Measurements from ENCODE around the gene AXDND1. TPM values are rescaled to one million over a fixed set of nuclear protein-coding genes. Genes with fewer than 3 reads are reported as not detected.

AXDND1 gene
- total RNA-seq, 1 donor from 2014 or later = 1.1 TPM

GRCh38 chr1:179334440-179334839 is 31.3 kb upstream of the AXDND1 start:
- Mint-ChIP-seq H3K27ac (ENCODE audit: unreplicated experiment) (no peak overlapping the region), H3K4me1 (ENCODE audit: low read depth, unreplicated experiment) (no peaks in the 10 kb centered on the region), H3K9me3 (ENCODE audit: unreplicated experiment) (no peaks in the 10 kb centered on the region), H3K27me3 (ENCODE audit: low read depth, unreplicated experiment) (no peaks in the 10 kb centered on the region), H3K36me3 (ENCODE audit: low read depth, unreplicated experiment) (peaks cover 20% of the 10 kb centered on the region), H3K4me3 (ENCODE audit: unreplicated experiment) (no peak overlapping the region)
- H3K27ac ChIP-seq (ENCODE audit: low read depth, low read length) = no peak overlapping the region
- no peak for DNase-seq (ENCODE audit: low read depth)
- H3K4me1 ChIP-seq (ENCODE audit: insufficient read depth, low read length) = no peaks in the 10 kb centered on the region
- TF ChIP-seq CTCF (IDR thresholded peaks at IDR 0.05; ENCODE audit: insufficient read depth, low read depth, low read length) (no peak), EZH2 (IDR thresholded peaks at IDR 0.05; ENCODE audit: insufficient read depth, low read length) (no peak)
- FAIRE-seq = no peak
- no peak overlapping the region for H2AFZ ChIP-seq (ENCODE audit: low read depth, low read length)
- H3K4me3 ChIP-seq (ENCODE audit: insufficient read depth, low read depth, low read length) = no peak overlapping the region
- H3K27me3 ChIP-seq (ENCODE audit: insufficient read depth, low read length) = no peaks in the 10 kb centered on the region
- no peaks in the 10 kb centered on the region for H3K9me3 ChIP-seq (ENCODE audit: insufficient read depth, low read depth, low read length)
- no peak overlapping the region for H3K9ac ChIP-seq (ENCODE audit: low read length)
- H3K36me3 ChIP-seq (ENCODE audit: insufficient read depth, low read length) = peaks cover 4% of the 10 kb centered on the region
- H4K20me1 ChIP-seq (ENCODE audit: insufficient read depth, low read length) = peaks cover 4% of the 10 kb centered on the region
- no peak overlapping the region for H3K4me2 ChIP-seq (ENCODE audit: low read length)
- H3K79me2 ChIP-seq (ENCODE audit: insufficient read depth, low read length) = peaks cover 38% of the 10 kb centered on the region

- Histone ChIP-seq H3K4me3 (ENCODE audit: insufficient read depth, low read depth, low read length) (no peak overlapping the region), H3K4me2 (ENCODE audit: low read length) (no peak overlapping the region), H3K9me3 (ENCODE audit: insufficient read depth, low read depth, low read length) (no peaks in the 10 kb centered on the region), H3K27me3 (ENCODE audit: insufficient read depth, low read length) (no peaks in the 10 kb centered on the region), H3K9ac (ENCODE audit: low read length) (no peak overlapping the region), H2AFZ (ENCODE audit: low read depth, low read length) (no peak overlapping the region), H3K27ac (ENCODE audit: low read depth, low read length) (no peak overlapping the region), H3K4me1 (ENCODE audit: insufficient read depth, low read length) (no peaks in the 10 kb centered on the region), H3K36me3 (ENCODE audit: insufficient read depth, low read length) (peaks cover 19% of the 10 kb centered on the region), H3K79me2 (ENCODE audit: insufficient read depth, low read length) (peaks cover 23% of the 10 kb centered on the region), H4K20me1 (ENCODE audit: insufficient read depth, low read length) (no peaks in the 10 kb centered on the region)
- H3K9me3 Mint-ChIP-seq (ENCODE audit: unreplicated experiment) = no peaks in the 10 kb centered on the region
- no peaks in the 10 kb centered on the region for H3K27me3 Mint-ChIP-seq (ENCODE audit: low read depth, unreplicated experiment)
- no peak overlapping the region for H3K27ac Mint-ChIP-seq (ENCODE audit: unreplicated experiment)
- TF ChIP-seq CTCF (IDR thresholded peaks at IDR 0.05; ENCODE audit: insufficient read depth, low read depth, low read length) (no peak), EZH2 (IDR thresholded peaks at IDR 0.05; ENCODE audit: insufficient read depth, low read length) (no peak)
- H3K4me3 Mint-ChIP-seq (ENCODE audit: unreplicated experiment) = no peak overlapping the region
- FAIRE-seq (no peak), DNase-seq (ENCODE audit: low read depth) (no peak)
- H3K36me3 Mint-ChIP-seq (ENCODE audit: low read depth, unreplicated experiment) = peaks cover 12% of the 10 kb centered on the region
- no peaks in the 10 kb centered on the region for H3K4me1 Mint-ChIP-seq (ENCODE audit: low read depth, unreplicated experiment)
These were observed 28.5 kb upstream of the AXDND1 start for GRCh38 chr1:179337288-179337687.

- H3K4me1 Mint-ChIP-seq (ENCODE audit: low read depth, unreplicated experiment) = no peaks in the 10 kb centered on the region
- no peaks in the 10 kb centered on the region for H3K27me3 Mint-ChIP-seq (ENCODE audit: low read depth, unreplicated experiment)
- Histone ChIP-seq H3K9ac (ENCODE audit: low read length) (no peak overlapping the region), H3K79me2 (ENCODE audit: insufficient read depth, low read length) (peaks cover 15% of the 10 kb centered on the region), H3K27me3 (ENCODE audit: insufficient read depth, low read length) (no peaks in the 10 kb centered on the region), H4K20me1 (ENCODE audit: insufficient read depth, low read length) (no peaks in the 10 kb centered on the region), H3K4me2 (ENCODE audit: low read length) (no peak overlapping the region), H3K9me3 (ENCODE audit: insufficient read depth, low read depth, low read length) (no peaks in the 10 kb centered on the region), H3K4me1 (ENCODE audit: insufficient read depth, low read length) (no peaks in the 10 kb centered on the region), H3K27ac (ENCODE audit: low read depth, low read length) (no peak overlapping the region), H3K4me3 (ENCODE audit: insufficient read depth, low read depth, low read length) (no peak overlapping the region), H3K36me3 (ENCODE audit: insufficient read depth, low read length) (peaks cover 25% of the 10 kb centered on the region), H2AFZ (ENCODE audit: low read depth, low read length) (no peak overlapping the region)
- peaks cover 15% of the 10 kb centered on the region for H3K36me3 Mint-ChIP-seq (ENCODE audit: low read depth, unreplicated experiment)
- TF ChIP-seq CTCF (IDR thresholded peaks at IDR 0.05; ENCODE audit: insufficient read depth, low read depth, low read length) (no peak), EZH2 (IDR thresholded peaks at IDR 0.05; ENCODE audit: insufficient read depth, low read length) (no peak)
- no peak overlapping the region for H3K4me3 Mint-ChIP-seq (ENCODE audit: unreplicated experiment)
- no peak for FAIRE-seq
- no peak for DNase-seq (ENCODE audit: low read depth)
- H3K27ac Mint-ChIP-seq (ENCODE audit: unreplicated experiment) = no peak overlapping the region
- no peaks in the 10 kb centered on the region for H3K9me3 Mint-ChIP-seq (ENCODE audit: unreplicated experiment)
These were observed 27.7 kb upstream of the AXDND1 start for GRCh38 chr1:179337942-179338560.

Data from astrocyte (in vitro differentiated cells and primary cell).